CD4-positive, alpha-beta T cell treated with Interleukin-17A for 4 hours (primary cell): ENCODE measurements around the gene PDZK1.
"Not testable (repeated sequence)": the region's sequence is repeated elsewhere in the genome, so short reads cannot be mapped to it uniquely, and the experiment has no call there.

ENCODE experiments used
- DNase-seq: peaks from one replicate; pipeline ENCODE4 v3.0.0-alpha.2; 2020; ENCODE audit warnings: mixed read lengths

Gene PDZK1

DNA sequence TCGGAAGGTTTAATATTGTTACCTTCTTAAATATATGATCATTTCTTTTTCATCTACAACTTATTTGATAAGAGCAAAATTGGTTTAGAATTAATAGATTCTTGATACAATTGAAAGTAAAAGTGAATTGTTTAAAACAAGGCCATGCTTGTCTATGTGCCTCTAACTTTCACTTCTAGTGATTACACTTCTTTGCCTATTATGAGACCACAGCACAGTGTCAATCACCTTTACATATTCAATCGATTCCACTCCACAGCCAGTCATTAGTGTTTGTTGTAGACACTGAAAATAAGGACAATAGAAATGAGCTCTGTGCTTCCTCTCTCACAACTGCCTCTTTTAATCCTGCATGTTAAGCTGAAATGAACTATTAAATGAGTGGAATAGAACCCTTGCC lies 65.3 kb downstream of the PDZK1 start:
- DNase-seq: not testable (repeated sequence)

DNA sequence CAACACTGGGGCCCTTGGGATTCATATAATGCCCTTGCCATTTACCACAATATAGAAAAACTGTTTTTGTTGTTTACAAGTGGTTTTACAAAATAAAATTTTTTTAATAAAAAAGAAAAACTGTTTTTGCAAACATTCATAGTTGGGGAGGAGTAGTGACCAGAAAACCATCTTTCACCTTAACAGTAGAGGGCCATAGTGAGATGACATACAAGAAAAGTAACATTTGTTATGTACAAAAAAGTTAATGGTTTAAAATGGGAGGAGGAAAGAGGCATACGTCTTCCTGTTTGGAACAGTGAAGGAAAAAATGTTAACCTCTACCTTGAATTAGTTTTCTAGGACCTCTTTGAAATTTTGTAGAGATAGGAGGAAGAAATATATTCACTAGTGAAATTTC lies 70.9 kb downstream of the PDZK1 start:
- not testable (repeated sequence) for DNase-seq

GRCh38 chr1:145622177-145622576 lies 85.0 kb downstream of the PDZK1 start:
- DNase-seq: not testable (repeated sequence)
